H9 (cell line): ENCODE measurements around the gene ADCK2. TPM values are rescaled to one million over a fixed set of nuclear protein-coding genes. Genes with fewer than 3 reads are reported as not detected.

ENCODE experiments used
- DNase-seq: peaks from one replicate; pipeline ENCODE4 v3.0.0-alpha.2; 2017
- H2AFZ ChIP-seq: one replicate; pipeline ENCODE4 v1.6.1; 2013; ENCODE audit warnings: mild to moderate bottlenecking, low read length, control low read depth, moderate library complexity
- H2AK5ac ChIP-seq: 2 replicates; pipeline ENCODE4 v1.6.1; 2013; ENCODE audit warnings: low read length, control low read depth, mixed read lengths; ENCODE audit not compliant: insufficient read length
- H2BK120ac ChIP-seq: one replicate; pipeline ENCODE4 v1.6.1; 2013; ENCODE audit warnings: low read depth, mild to moderate bottlenecking, low read length, control low read depth, inconsistent platforms; ENCODE audit not compliant: poor library complexity, severe bottlenecking
- H2BK12ac ChIP-seq: 2 replicates; pipeline ENCODE4 v1.6.1; 2013; ENCODE audit warnings: low read length, control low read depth, mixed read lengths, low read depth; ENCODE audit not compliant: insufficient read length
- H2BK15ac ChIP-seq: 2 replicates; pipeline ENCODE4 v1.6.1; 2013; ENCODE audit warnings: low read depth, low read length, control low read depth
- H2BK20ac ChIP-seq: one replicate; pipeline ENCODE4 v1.6.1; 2013; ENCODE audit warnings: low read depth, mild to moderate bottlenecking, low read length, control low read depth, inconsistent platforms; ENCODE audit not compliant: poor library complexity, severe bottlenecking
- H2BK5ac ChIP-seq: 2 replicates; pipeline ENCODE4 v1.6.1; 2013; ENCODE audit warnings: low read length, control low read depth, mixed read lengths; ENCODE audit not compliant: insufficient read length
- H3K14ac ChIP-seq: 2 replicates; pipeline ENCODE4 v1.6.1; 2013; ENCODE audit warnings: low read length, control low read depth; ENCODE audit not compliant: insufficient read depth
- H3K18ac ChIP-seq: 2 replicates; pipeline ENCODE4 v1.6.1; 2013; ENCODE audit warnings: low read depth, mild to moderate bottlenecking, mixed read lengths, low read length, control low read depth; ENCODE audit not compliant: insufficient read length
- H3K23ac ChIP-seq: 2 replicates; pipeline ENCODE4 v1.6.1; 2013; ENCODE audit warnings: low read length, control low read depth, mixed read lengths, low read depth; ENCODE audit not compliant: insufficient read length
- H3K23me2 ChIP-seq: 2 replicates; pipeline ENCODE4 v1.6.1; 2013; ENCODE audit warnings: low read depth, mild to moderate bottlenecking, mixed read lengths, low read length, control low read depth; ENCODE audit not compliant: insufficient read length, poor library complexity, severe bottlenecking
- H3K27ac ChIP-seq: 2 replicates; pipeline ENCODE4 v1.5.1; 2013; ENCODE audit warnings: low read length, control low read depth, mixed read lengths, low read depth; ENCODE audit not compliant: insufficient read length
- H3K27me3 ChIP-seq: 2 replicates; pipeline ENCODE4 v1.6.1; 2013; ENCODE audit warnings: low read length, control low read depth, inconsistent platforms; ENCODE audit not compliant: insufficient read depth
- H3K4ac ChIP-seq: 2 replicates; pipeline ENCODE4 v1.6.1; 2013; ENCODE audit warnings: low read depth, mild to moderate bottlenecking, control low read depth, inconsistent platforms, low read length, moderate library complexity
- H3K4me1 ChIP-seq: 2 replicates; pipeline ENCODE4 v1.6.1; 2013; ENCODE audit warnings: low read length, control low read depth, inconsistent platforms; ENCODE audit not compliant: insufficient read depth
- H3K4me2 ChIP-seq: 2 replicates; pipeline ENCODE4 v1.6.1; 2013; ENCODE audit warnings: low read length, control low read depth, mixed read lengths; ENCODE audit not compliant: insufficient read length, insufficient read depth
- H3K56ac ChIP-seq: 2 replicates; pipeline ENCODE4 v1.6.1; 2013; ENCODE audit warnings: low read depth, mild to moderate bottlenecking, mixed read lengths, low read length, control low read depth; ENCODE audit not compliant: insufficient read length
- H3K79me1 ChIP-seq: 2 replicates; pipeline ENCODE4 v1.6.1; 2013; ENCODE audit warnings: low read depth, mild to moderate bottlenecking, moderate library complexity, low read length, control low read depth, inconsistent platforms; ENCODE audit not compliant: insufficient read depth, poor library complexity, severe bottlenecking
- H3K79me2 ChIP-seq: 2 replicates; pipeline ENCODE4 v1.6.1; 2013; ENCODE audit warnings: low read length, control low read depth, inconsistent platforms; ENCODE audit not compliant: insufficient read depth
- H3K9ac ChIP-seq: 2 replicates; pipeline ENCODE4 v1.6.1; 2013; ENCODE audit warnings: low read length, control low read depth, mixed read lengths; ENCODE audit not compliant: insufficient read length; ENCODE audit errors: extremely low read depth
- H3K9me3 ChIP-seq: one replicate; pipeline ENCODE4 v1.6.1; 2013; ENCODE audit warnings: low read depth, low read length, inconsistent platforms; ENCODE audit not compliant: control insufficient read depth
- H3T11ph ChIP-seq: one replicate; pipeline ENCODE4 v1.6.1; 2013; ENCODE audit warnings: mild to moderate bottlenecking, low read length, control low read depth, inconsistent platforms
- H4K20me1 ChIP-seq: one replicate; pipeline ENCODE4 v1.6.1; 2013; ENCODE audit not compliant: control insufficient read depth, insufficient read length, insufficient read depth
- H4K5ac ChIP-seq: 2 replicates; pipeline ENCODE4 v1.6.1; 2013; ENCODE audit warnings: low read depth, mild to moderate bottlenecking, mixed read lengths, low read length, control low read depth; ENCODE audit not compliant: insufficient read length
- H4K8ac ChIP-seq: replicated peaks from 2 replicates; pipeline ENCODE4 v1.6.1; 2013; ENCODE audit warnings: low read length, control low read depth, mixed read lengths, low read depth; ENCODE audit not compliant: insufficient read length
- H4K91ac ChIP-seq: 2 replicates; pipeline ENCODE4 v1.6.1; 2013; ENCODE audit warnings: low read depth, mild to moderate bottlenecking, moderate library complexity, mixed read lengths, low read length, control low read depth; ENCODE audit not compliant: insufficient read length
- H3K27ac Mint-ChIP-seq, 3 experiments: 2 replicates in 2 of 3; 3 replicates in 1 of 3; pipeline ENCODE4 v1.8.0; 2020 to 2021; ENCODE audit warnings: mixed read lengths in 3 of 3, mild to moderate bottlenecking in 1 of 3, moderate library complexity in 1 of 3
- H3K27me3 Mint-ChIP-seq: 2 replicates; pipeline ENCODE4 v1.8.0; 2021; ENCODE audit warnings: low read depth, mild to moderate bottlenecking, moderate library complexity, mixed read lengths
- H3K36me3 Mint-ChIP-seq, 3 experiments: 2 replicates in 2 of 3; 3 replicates in 1 of 3; pipeline ENCODE4 v1.8.0; 2020 to 2021; ENCODE audit warnings: low read depth in 3 of 3, mixed read lengths in 3 of 3; ENCODE audit not compliant: insufficient read depth in 1 of 3
- H3K4me1 Mint-ChIP-seq, 2 experiments: 2 replicates each; pipeline ENCODE4 v1.8.0; 2020; ENCODE audit warnings: mixed read lengths in 2 of 2
- H3K4me3 Mint-ChIP-seq, 2 experiments: 2 replicates in 1 of 2; 3 replicates in 1 of 2; pipeline ENCODE4 v1.8.0; 2020 to 2021; ENCODE audit warnings: mild to moderate bottlenecking in 2 of 2, mixed read lengths in 2 of 2, moderate library complexity in 1 of 2
- H3K9me3 Mint-ChIP-seq, 2 experiments: 2 replicates in 1 of 2; 3 replicates in 1 of 2; pipeline ENCODE4 v1.8.0; 2020; ENCODE audit warnings: mild to moderate bottlenecking in 2 of 2, mixed read lengths in 2 of 2, moderate library complexity in 1 of 2
- WGBS: extraction: QIAGEN DNeasy Blood & Tissue Kit; methylation state at CpG from one replicate; pipeline ENCODE4 v1.1.7; 2013; ENCODE audit warnings: missing lambda C conversion rate, low lambda C conversion rate, mixed read lengths; ENCODE audit not compliant: insufficient read length; ENCODE audit errors: extremely low coverage; 5-methylcytosine and 5-hydroxymethylcytosine counted together
- total RNA-seq: library from RNA; stranded (reverse); gene quantifications from 2 replicates; pipeline ENCODE4 v1.2.1, GENCODE V29; 2021
- TF ChIP-seq, protein P1 (sequence below): fragments of 200-600 bp; sonication (generic); conservative IDR thresholded peaks from 3 replicates; pipeline ENCODE4 v1.8.0; 2021; ENCODE audit warnings: antibody characterized with exemption, mild to moderate bottlenecking

The ADCK2 gene
- total RNA-seq, 1 experiment from 2014 or later, result 12.4 TPM

DNA sequence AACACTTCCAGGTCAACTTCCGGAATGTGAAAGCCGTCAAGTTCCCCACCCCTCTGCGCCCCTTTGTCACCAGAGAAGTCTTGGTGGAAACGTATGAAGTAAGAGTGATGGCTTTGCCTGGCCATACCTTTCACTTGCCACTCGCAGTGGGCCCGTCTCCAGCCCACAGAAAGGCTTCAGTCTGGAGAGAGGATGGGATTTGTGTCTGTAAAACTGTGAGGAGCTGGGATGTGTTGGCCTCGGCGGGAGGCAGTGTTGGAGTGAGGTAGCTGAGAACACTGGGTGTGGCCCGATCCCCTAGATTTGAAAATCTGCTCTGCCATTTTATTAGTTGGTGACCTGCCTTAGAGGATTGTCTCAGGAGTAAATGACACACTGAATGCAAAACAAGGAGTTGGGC lies 6.4 kb downstream of the ADCK2 start:
- no peak overlapping the region for H3K14ac ChIP-seq
- no peak overlapping the region for H3T11ph ChIP-seq
- H3K9me3 Mint-ChIP-seq, result no peaks in the 10 kb centered on the region
- H3K9ac ChIP-seq, result no peak overlapping the region
- H2BK15ac ChIP-seq, result no peak overlapping the region
- H3K23ac ChIP-seq, result no peak overlapping the region
- no peak overlapping the region for H2AK5ac ChIP-seq
- no peak overlapping the region for H3K4me3 Mint-ChIP-seq
- no peak overlapping the region for H3K27ac Mint-ChIP-seq
- H3K4me1 Mint-ChIP-seq, result peaks cover 4 to 8% of the 10 kb centered on the region in 2 experiments
- no peak for DNase-seq
- H2AFZ ChIP-seq, result no peak overlapping the region
- H2BK120ac ChIP-seq, result no peak overlapping the region
- no peak overlapping the region for H3K4me2 ChIP-seq
- no peak overlapping the region for H3K4ac ChIP-seq
- no peak overlapping the region for H4K91ac ChIP-seq
- H4K20me1 ChIP-seq, result no peaks in the 10 kb centered on the region
- H3K36me3 Mint-ChIP-seq, result peaks cover 1 to 27% (median 10%) of the 10 kb centered on the region in 3 experiments; a peak in 6 of 7 replicates
- TF ChIP-seq, protein P1, sequence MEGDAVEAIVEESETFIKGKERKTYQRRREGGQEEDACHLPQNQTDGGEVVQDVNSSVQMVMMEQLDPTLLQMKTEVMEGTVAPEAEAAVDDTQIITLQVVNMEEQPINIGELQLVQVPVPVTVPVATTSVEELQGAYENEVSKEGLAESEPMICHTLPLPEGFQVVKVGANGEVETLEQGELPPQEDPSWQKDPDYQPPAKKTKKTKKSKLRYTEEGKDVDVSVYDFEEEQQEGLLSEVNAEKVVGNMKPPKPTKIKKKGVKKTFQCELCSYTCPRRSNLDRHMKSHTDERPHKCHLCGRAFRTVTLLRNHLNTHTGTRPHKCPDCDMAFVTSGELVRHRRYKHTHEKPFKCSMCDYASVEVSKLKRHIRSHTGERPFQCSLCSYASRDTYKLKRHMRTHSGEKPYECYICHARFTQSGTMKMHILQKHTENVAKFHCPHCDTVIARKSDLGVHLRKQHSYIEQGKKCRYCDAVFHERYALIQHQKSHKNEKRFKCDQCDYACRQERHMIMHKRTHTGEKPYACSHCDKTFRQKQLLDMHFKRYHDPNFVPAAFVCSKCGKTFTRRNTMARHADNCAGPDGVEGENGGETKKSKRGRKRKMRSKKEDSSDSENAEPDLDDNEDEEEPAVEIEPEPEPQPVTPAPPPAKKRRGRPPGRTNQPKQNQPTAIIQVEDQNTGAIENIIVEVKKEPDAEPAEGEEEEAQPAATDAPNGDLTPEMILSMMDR, result no peak
- no peak overlapping the region for H4K5ac ChIP-seq
- H3K23me2 ChIP-seq, result no peaks in the 10 kb centered on the region
- H3K9me3 ChIP-seq, result no peaks in the 10 kb centered on the region
- WGBS, result no CpG with 5 or more reads among the region's 9 CpGs
- no peaks in the 10 kb centered on the region for H3K4me1 ChIP-seq
- no peak overlapping the region for H3K27ac ChIP-seq
- no peak overlapping the region for H3K18ac ChIP-seq
- H3K27me3 ChIP-seq, result no peaks in the 10 kb centered on the region; the same call in 1 of the 2 replicates
- H4K8ac ChIP-seq, result no peak overlapping the region
- H2BK12ac ChIP-seq, result no peak overlapping the region
- H3K27me3 Mint-ChIP-seq, result no peaks in the 10 kb centered on the region
- no peaks in the 10 kb centered on the region for H3K79me2 ChIP-seq
- no peak overlapping the region for H2BK5ac ChIP-seq
- H3K56ac ChIP-seq, result no peak overlapping the region
- H3K79me1 ChIP-seq, result no peaks in the 10 kb centered on the region
- no peak overlapping the region for H2BK20ac ChIP-seq
